Kidney (tissue), 14 donors: ENCODE results near the gene ABT1. TPM values are rescaled to one million over a fixed set of nuclear protein-coding genes. Genes with fewer than 3 reads are reported as not detected.

Source experiments
- DNase-seq, 5 donors: peaks; one replicate each; pipeline ENCODE4 v3.0.0-alpha.2; 2013 to 2020
- FAIRE-seq: peaks from 2 replicates; lab custom pipeline; 2012; peaks lifted over from hg19 to GRCh38; lab: Jason Lieb, UNC
- H3K27ac ChIP-seq, 2 donors: one replicate each; pipeline ENCODE4 v1.7.0; 2013; ENCODE audit warnings: low read depth in 2 of 2, low read length in 2 of 2, inconsistent platforms in 1 of 2
- H3K27me3 ChIP-seq: one replicate; pipeline ENCODE4 v1.7.1; 2013; ENCODE audit warnings: low read length, inconsistent platforms; ENCODE audit not compliant: control insufficient read depth, insufficient read depth
- H3K36me3 ChIP-seq, 3 donors: one replicate each; pipeline versions ENCODE4 v1.7.0 to v1.7.1; 2013; ENCODE audit warnings: low read length in 3 of 3, control low read depth in 1 of 3, inconsistent platforms in 1 of 3; ENCODE audit not compliant: insufficient read depth in 3 of 3, control insufficient read depth in 2 of 3
- H3K4me1 ChIP-seq, 3 donors: one replicate each; pipeline versions ENCODE4 v1.7.0 to v1.7.1; 2013; ENCODE audit warnings: low read length in 3 of 3, inconsistent platforms in 1 of 3, low read depth in 1 of 3; ENCODE audit not compliant: control insufficient read depth in 2 of 3, insufficient read depth in 2 of 3
- H3K4me3 ChIP-seq, 3 donors: one replicate each; pipeline versions ENCODE4 v1.7.0 to v1.8.1; 2013; ENCODE audit warnings: low read length in 3 of 3, control low read depth in 1 of 3, inconsistent platforms in 1 of 3
- H3K9ac ChIP-seq, 3 donors: one replicate each; pipeline versions ENCODE4 v1.7.0 to v1.7.1; 2013; ENCODE audit warnings: low read length in 3 of 3, control low read depth in 1 of 3, inconsistent platforms in 1 of 3
- H3K9me3 ChIP-seq, 3 donors: one replicate each; pipeline versions ENCODE4 v1.7.0 to v1.7.1; 2013; ENCODE audit warnings: low read length in 3 of 3, control low read depth in 1 of 3, inconsistent platforms in 1 of 3; ENCODE audit not compliant: control insufficient read depth in 2 of 3, insufficient read depth in 1 of 3
- intact Hi-C: fragments of 100-400 bp; cut with DNase I; formaldehyde crosslinking; loops from one replicate; pipeline ENCODE4 v1.11.1; 2022
- polyA plus RNA-seq: library from polyadenylated mRNA; stranded (reverse); fragments of 350-450 nt; fragmentation: Illumina TruSeq; extraction: RNeasy Lipid Tissue Mini Kit (QIAGEN cat#74804); gene quantifications from one replicate; pipeline ENCODE4 v1.2.3, GENCODE V29; 2014; ENCODE audit warnings: low read depth, low replicate concordance; ENCODE audit not compliant: insufficient read depth
- total RNA-seq: library from RNA; stranded (reverse); fragmentation: NEBNext Ultra II Directional; extraction: Animal tissue kit (Norgen Biotek cat#: 25700); gene quantifications from one replicate; pipeline ENCODE4 v1.2.1, GENCODE V29; 2021
- TF ChIP-seq, protein P1 (sequence below): IDR thresholded peaks from 3 replicates; pipeline ENCODE4 v1.5.1; 2012; ENCODE audit warnings: mild to moderate bottlenecking, moderate library complexity, borderline replicate concordance; ENCODE audit not compliant: insufficient read depth; ENCODE audit errors: extremely low read depth
- donor health status: control.
- donor health status: control.
- donor health status: control.
- donor health status: control.
- donor health status: control.
- donor health status: DM: yes; HTN: yes; CAD: no.
- donor health status: Normal renal cell carcinoma (clear cell type).

Gene ABT1
- total and polyA plus RNA-seq, 2 donors from 2014 or later = 11.3 to 14.0 TPM

DNA sequence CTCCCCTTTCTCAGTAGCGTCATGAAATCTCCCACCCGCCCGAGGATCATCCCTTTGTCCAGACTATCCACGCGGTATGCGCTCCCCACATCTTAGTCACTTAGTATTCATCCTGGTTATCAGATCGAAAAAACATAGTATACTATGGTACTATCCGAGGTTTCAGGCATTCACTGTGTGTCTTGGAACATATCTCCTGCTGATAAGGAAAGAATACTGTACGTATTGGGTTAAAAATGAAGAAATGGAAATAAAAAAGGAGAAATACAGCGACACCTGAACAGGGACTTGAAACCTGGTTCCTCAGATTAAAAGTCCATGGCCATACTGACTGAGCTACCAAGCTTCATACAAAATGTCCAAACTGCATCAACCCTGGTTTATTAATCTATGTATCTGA is 44.5 kb upstream of the ABT1 start:
- FAIRE-seq (no peak), DNase-seq (no peak)
- Histone ChIP-seq H3K36me3 (no peaks in the 10 kb centered on the region), H3K4me3 (no peak overlapping the region), H3K9ac (no peak overlapping the region), H3K4me1 (peaks cover 0 to 2% (median 0%) of the 10 kb centered on the region in 3 donors), H3K27me3 (no peaks in the 10 kb centered on the region), H3K27ac (no peak overlapping the region), H3K9me3 (no peaks in the 10 kb centered on the region)
- intact Hi-C loops = no loop called here
- TF ChIP-seq, protein P1, sequence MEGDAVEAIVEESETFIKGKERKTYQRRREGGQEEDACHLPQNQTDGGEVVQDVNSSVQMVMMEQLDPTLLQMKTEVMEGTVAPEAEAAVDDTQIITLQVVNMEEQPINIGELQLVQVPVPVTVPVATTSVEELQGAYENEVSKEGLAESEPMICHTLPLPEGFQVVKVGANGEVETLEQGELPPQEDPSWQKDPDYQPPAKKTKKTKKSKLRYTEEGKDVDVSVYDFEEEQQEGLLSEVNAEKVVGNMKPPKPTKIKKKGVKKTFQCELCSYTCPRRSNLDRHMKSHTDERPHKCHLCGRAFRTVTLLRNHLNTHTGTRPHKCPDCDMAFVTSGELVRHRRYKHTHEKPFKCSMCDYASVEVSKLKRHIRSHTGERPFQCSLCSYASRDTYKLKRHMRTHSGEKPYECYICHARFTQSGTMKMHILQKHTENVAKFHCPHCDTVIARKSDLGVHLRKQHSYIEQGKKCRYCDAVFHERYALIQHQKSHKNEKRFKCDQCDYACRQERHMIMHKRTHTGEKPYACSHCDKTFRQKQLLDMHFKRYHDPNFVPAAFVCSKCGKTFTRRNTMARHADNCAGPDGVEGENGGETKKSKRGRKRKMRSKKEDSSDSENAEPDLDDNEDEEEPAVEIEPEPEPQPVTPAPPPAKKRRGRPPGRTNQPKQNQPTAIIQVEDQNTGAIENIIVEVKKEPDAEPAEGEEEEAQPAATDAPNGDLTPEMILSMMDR = no peak

DNA sequence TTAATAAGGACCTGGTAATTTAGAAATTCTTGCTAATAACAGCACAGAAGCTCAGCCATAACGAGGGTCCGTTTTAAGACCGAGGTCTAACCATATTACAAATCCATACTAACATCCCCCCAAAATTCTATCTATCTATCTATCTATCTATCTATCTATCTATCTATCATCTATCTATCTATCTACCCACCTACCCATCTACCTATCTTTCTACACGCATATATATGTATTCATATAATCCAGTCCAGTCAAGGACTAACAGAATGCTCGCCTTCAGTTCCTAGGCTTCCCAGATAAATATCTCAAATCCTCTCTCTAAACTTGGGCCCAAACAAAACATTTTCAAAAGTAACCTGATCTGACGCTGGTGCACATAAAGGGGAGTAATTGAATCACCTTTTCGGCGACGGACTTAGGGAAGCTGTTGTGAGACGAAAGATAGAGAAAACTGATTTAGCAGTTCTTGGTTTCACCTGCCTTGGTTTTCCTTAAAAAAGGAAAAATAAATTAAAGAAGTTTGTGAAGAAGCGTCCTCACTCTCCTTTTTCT is 44.0 kb upstream of the ABT1 start:
- no peaks in the 10 kb centered on the region for H3K27me3 ChIP-seq
- H3K4me3 ChIP-seq = peak overlapping the region; percentile 37 to 85 (median 58)
- H3K27ac ChIP-seq = no peak overlapping the region
- no peaks in the 10 kb centered on the region for H3K36me3 ChIP-seq
- intact Hi-C loops = no loop called here
- DNase-seq = peak in 1 of 5 donors; percentile 37
- FAIRE-seq = no peak
- TF ChIP-seq, protein P1 = no peak
- peak overlapping the region in 1 of 3 donors; percentile 78 for H3K9ac ChIP-seq
- H3K4me1 ChIP-seq = peaks cover 0 to 2% (median 0%) of the 10 kb centered on the region in 3 donors
- H3K9me3 ChIP-seq = no peaks in the 10 kb centered on the region

DNA sequence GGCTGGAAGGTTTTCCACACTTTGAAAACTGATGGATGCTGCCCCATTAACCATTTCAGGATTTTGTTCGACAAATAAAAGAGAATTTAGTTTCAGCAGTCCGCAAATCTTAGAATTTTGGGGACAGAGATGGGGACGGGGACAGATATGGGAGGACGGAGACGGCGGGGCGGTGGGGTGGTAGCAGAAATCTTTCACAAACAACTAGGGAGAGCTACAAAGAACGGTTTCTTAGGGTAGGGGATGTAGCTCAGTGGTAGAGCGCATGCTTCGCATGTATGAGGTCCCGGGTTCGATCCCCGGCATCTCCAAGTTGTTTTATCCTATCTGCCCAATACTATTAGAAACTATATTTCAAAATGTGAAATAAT is 43.5 kb upstream of the ABT1 start:
- peak; percentile 76 to 91 (median 86) for DNase-seq
- H3K36me3 ChIP-seq = no peaks in the 10 kb centered on the region
- peak overlapping the region; percentile 41 to 78 (median 50) for H3K9ac ChIP-seq
- TF ChIP-seq, protein P1 = no peak
- H3K27me3 ChIP-seq = no peaks in the 10 kb centered on the region
- H3K4me3 ChIP-seq = peak overlapping the region; percentile 58 to 93 (median 85)
- peaks cover 0 to 2% (median 0%) of the 10 kb centered on the region in 3 donors for H3K4me1 ChIP-seq
- no peaks in the 10 kb centered on the region for H3K9me3 ChIP-seq
- intact Hi-C loops = no loop called here
- H3K27ac ChIP-seq = peak overlapping the region in 1 of 2 donors; percentile 73
- no peak for FAIRE-seq
